Testis (tissue), 2 donors: Measurements from ENCODE around the gene CALHM1.

Experiments used
- POLR2A ChIP-seq: fragments of 450-650 bp; IDR thresholded peaks from one replicate; pipeline ENCODE4 v1.6.1; 2017; ENCODE audit warnings: antibody characterized with exemption, mild to moderate bottlenecking, moderate library complexity
- TF ChIP-seq, protein P1 (sequence below), 3 experiments: fragments of 450-650 bp in 2 of 3; fragments of 200-600 bp in 1 of 3; sonication (generic) in 1 of 3; IDR thresholded peaks; one replicate each; pipeline ENCODE4 v1.5.1; 2016 to 2019; ENCODE audit warnings: antibody characterized with exemption in 3 of 3, mild to moderate bottlenecking in 2 of 3, moderate library complexity in 1 of 3

DNA sequence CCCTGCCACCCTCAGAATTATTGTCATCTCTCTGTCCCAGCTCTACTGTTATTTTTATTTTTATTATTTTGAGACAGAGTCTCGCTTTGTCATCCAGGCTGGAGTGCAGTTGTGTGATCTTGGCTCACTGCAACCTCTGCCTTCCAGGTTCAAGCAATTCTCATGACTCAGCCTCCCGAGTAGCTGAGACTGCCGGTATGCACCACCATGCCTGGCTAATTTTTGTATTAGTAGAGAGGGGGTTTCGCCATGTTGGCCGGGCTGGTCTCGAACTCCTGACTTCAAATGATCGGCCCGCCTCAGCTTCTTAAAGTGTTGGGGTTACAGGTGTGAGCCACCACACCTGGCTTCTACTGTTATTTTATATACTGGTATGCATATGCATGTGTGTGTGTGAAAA, 17.5 kb downstream of the CALHM1 start:
- TF ChIP-seq, protein P1, sequence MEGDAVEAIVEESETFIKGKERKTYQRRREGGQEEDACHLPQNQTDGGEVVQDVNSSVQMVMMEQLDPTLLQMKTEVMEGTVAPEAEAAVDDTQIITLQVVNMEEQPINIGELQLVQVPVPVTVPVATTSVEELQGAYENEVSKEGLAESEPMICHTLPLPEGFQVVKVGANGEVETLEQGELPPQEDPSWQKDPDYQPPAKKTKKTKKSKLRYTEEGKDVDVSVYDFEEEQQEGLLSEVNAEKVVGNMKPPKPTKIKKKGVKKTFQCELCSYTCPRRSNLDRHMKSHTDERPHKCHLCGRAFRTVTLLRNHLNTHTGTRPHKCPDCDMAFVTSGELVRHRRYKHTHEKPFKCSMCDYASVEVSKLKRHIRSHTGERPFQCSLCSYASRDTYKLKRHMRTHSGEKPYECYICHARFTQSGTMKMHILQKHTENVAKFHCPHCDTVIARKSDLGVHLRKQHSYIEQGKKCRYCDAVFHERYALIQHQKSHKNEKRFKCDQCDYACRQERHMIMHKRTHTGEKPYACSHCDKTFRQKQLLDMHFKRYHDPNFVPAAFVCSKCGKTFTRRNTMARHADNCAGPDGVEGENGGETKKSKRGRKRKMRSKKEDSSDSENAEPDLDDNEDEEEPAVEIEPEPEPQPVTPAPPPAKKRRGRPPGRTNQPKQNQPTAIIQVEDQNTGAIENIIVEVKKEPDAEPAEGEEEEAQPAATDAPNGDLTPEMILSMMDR (IDR thresholded peaks at IDR 0.05) = no peak
- no peak for TF ChIP-seq POLR2A
